ENCODE results near the gene RAPSN.

GRCh38 chr11:47399860-47400767 lies 48.8 kb downstream of the RAPSN start:
- TF ChIP-seq, protein P1, sequence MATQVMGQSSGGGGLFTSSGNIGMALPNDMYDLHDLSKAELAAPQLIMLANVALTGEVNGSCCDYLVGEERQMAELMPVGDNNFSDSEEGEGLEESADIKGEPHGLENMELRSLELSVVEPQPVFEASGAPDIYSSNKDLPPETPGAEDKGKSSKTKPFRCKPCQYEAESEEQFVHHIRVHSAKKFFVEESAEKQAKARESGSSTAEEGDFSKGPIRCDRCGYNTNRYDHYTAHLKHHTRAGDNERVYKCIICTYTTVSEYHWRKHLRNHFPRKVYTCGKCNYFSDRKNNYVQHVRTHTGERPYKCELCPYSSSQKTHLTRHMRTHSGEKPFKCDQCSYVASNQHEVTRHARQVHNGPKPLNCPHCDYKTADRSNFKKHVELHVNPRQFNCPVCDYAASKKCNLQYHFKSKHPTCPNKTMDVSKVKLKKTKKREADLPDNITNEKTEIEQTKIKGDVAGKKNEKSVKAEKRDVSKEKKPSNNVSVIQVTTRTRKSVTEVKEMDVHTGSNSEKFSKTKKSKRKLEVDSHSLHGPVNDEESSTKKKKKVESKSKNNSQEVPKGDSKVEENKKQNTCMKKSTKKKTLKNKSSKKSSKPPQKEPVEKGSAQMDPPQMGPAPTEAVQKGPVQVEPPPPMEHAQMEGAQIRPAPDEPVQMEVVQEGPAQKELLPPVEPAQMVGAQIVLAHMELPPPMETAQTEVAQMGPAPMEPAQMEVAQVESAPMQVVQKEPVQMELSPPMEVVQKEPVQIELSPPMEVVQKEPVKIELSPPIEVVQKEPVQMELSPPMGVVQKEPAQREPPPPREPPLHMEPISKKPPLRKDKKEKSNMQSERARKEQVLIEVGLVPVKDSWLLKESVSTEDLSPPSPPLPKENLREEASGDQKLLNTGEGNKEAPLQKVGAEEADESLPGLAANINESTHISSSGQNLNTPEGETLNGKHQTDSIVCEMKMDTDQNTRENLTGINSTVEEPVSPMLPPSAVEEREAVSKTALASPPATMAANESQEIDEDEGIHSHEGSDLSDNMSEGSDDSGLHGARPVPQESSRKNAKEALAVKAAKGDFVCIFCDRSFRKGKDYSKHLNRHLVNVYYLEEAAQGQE (IDR thresholded peaks at IDR 0.05; ENCODE audit: borderline replicate concordance) = no peak
- TF ChIP-seq CTCF (IDR thresholded peaks at IDR 0.05; ENCODE audit: poor library complexity, severe bottlenecking) = no peak
- TF ChIP-seq MXI1 (conservative IDR thresholded peaks at IDR 0.05; ENCODE audit: poor library complexity, severe bottlenecking) = no peak
- TF ChIP-seq EZH2 (IDR thresholded peaks at IDR 0.05; ENCODE audit: borderline replicate concordance, insufficient read depth, low read length, poor library complexity, severe bottlenecking) = no peak

All from neural cell (in vitro differentiated cells).